Loucy (cell line): ENCODE measurements around the gene GNLY.

Experiments
- H2AFZ ChIP-seq: fragments of 200-600 bp; sonication (generic); 2 replicates; pipeline ENCODE4 v1.6.0; 2016; ENCODE audit warnings: antibody characterized with exemption, mild to moderate bottlenecking, low read length, moderate library complexity
- H3F3A ChIP-seq: fragments of 200-600 bp; 2 replicates; pipeline ENCODE4 v1.6.0; 2016; ENCODE audit warnings: antibody characterized with exemption, low read depth, mild to moderate bottlenecking
- H3K27me3 ChIP-seq: fragments of 200-600 bp; sonication (generic); 2 replicates; pipeline ENCODE4 v1.6.1; 2014; ENCODE audit warnings: low read length, mild to moderate bottlenecking; ENCODE audit not compliant: insufficient read depth, poor library complexity, severe bottlenecking
- H3K36me3 ChIP-seq: fragments of 200-600 bp; sonication (generic); 2 replicates; pipeline ENCODE4 v1.6.1; 2016; ENCODE audit warnings: low read length; ENCODE audit not compliant: insufficient read depth
- H3K4me1 ChIP-seq: fragments of 200-600 bp; sonication (generic); 2 replicates; pipeline ENCODE4 v1.5.1; 2014; ENCODE audit warnings: low read length, mild to moderate bottlenecking; ENCODE audit not compliant: insufficient read depth, poor library complexity, severe bottlenecking
- H3K4me2 ChIP-seq: fragments of 200-600 bp; sonication (generic); 2 replicates; pipeline ENCODE4 v1.6.0; 2014; ENCODE audit warnings: antibody characterized with exemption, low read length, low read depth, mild to moderate bottlenecking; ENCODE audit not compliant: poor library complexity, severe bottlenecking
- H3K4me3 ChIP-seq: fragments of 200-600 bp; sonication (generic); 2 replicates; pipeline ENCODE4 v1.5.1; 2014; ENCODE audit warnings: low read length, mild to moderate bottlenecking, mixed read lengths; ENCODE audit not compliant: poor library complexity, severe bottlenecking
- H3K79me2 ChIP-seq: fragments of 200-600 bp; sonication (generic); 2 replicates; pipeline ENCODE4 v1.6.1; 2014; ENCODE audit warnings: low read length; ENCODE audit not compliant: insufficient read depth
- H3K9ac ChIP-seq: fragments of 200-600 bp; sonication (generic); 2 replicates; pipeline ENCODE4 v1.6.0; 2014; ENCODE audit warnings: mild to moderate bottlenecking, low read depth, low read length, moderate library complexity; ENCODE audit not compliant: poor library complexity, severe bottlenecking
- H3K9me2 ChIP-seq: fragments of 200-600 bp; sonication (generic); replicated peaks from 2 replicates; pipeline ENCODE4 v1.6.1; 2016; ENCODE audit warnings: low read depth, low read length, mixed read lengths
- H3K9me3 ChIP-seq: fragments of 200-600 bp; sonication (generic); 2 replicates; pipeline ENCODE4 v1.6.1; 2014; ENCODE audit warnings: mild to moderate bottlenecking, antibody characterized with exemption, low read length, low read depth; ENCODE audit not compliant: insufficient read depth
- H4K20me1 ChIP-seq: fragments of 200-600 bp; sonication (generic); 2 replicates; pipeline ENCODE4 v1.6.0; 2014; ENCODE audit warnings: antibody characterized with exemption, low read length, mild to moderate bottlenecking; ENCODE audit not compliant: insufficient read depth, poor library complexity, severe bottlenecking
- CTCF ChIP-seq: fragments of 200-600 bp; sonication (generic); conservative IDR thresholded peaks from 2 replicates; pipeline ENCODE4 v1.5.1; 2014; ENCODE audit warnings: mild to moderate bottlenecking, antibody characterized with exemption, low read length
- EZH2phosphoT487 ChIP-seq: fragments of 200-600 bp; IDR thresholded peaks from 2 replicates; pipeline ENCODE4 v1.6.1; 2018; ENCODE audit warnings: antibody characterized with exemption, mild to moderate bottlenecking, moderate library complexity, borderline replicate concordance

GNLY gene

GRCh38 chr2:85723707-85724360 is 29.7 kb downstream of the GNLY start:
- H3K9ac ChIP-seq = no peak overlapping the region
- no peak overlapping the region for H3K4me3 ChIP-seq
- no peaks in the 10 kb centered on the region for H3K27me3 ChIP-seq
- H3F3A ChIP-seq = no peaks in the 10 kb centered on the region
- H3K9me3 ChIP-seq = no peaks in the 10 kb centered on the region
- H4K20me1 ChIP-seq = no peaks in the 10 kb centered on the region
- no peak overlapping the region for H2AFZ ChIP-seq
- H3K4me1 ChIP-seq = no peaks in the 10 kb centered on the region
- H3K79me2 ChIP-seq = no peaks in the 10 kb centered on the region
- H3K9me2 ChIP-seq = no peaks in the 10 kb centered on the region
- no peak for TF ChIP-seq EZH2phosphoT487
- TF ChIP-seq CTCF = no peak
- H3K36me3 ChIP-seq = no peaks in the 10 kb centered on the region
- H3K4me2 ChIP-seq = no peak overlapping the region

GRCh38 chr2:85724731-85725181 is 30.6 kb downstream of the GNLY start:
- Histone ChIP-seq H3K9ac (no peak overlapping the region), H3K4me1 (no peaks in the 10 kb centered on the region), H3K27me3 (no peaks in the 10 kb centered on the region), H2AFZ (no peak overlapping the region), H3K4me2 (no peak overlapping the region), H4K20me1 (no peaks in the 10 kb centered on the region), H3K79me2 (no peaks in the 10 kb centered on the region), H3K9me2 (no peaks in the 10 kb centered on the region), H3F3A (no peaks in the 10 kb centered on the region), H3K9me3 (no peaks in the 10 kb centered on the region), H3K36me3 (no peaks in the 10 kb centered on the region), H3K4me3 (no peak overlapping the region)
- no peak for TF ChIP-seq EZH2phosphoT487
- no peak for TF ChIP-seq CTCF

GRCh38 chr2:85725451-85725850 is 31.3 kb downstream of the GNLY start:
- no peaks in the 10 kb centered on the region for H3K4me1 ChIP-seq
- H3K9me2 ChIP-seq = no peaks in the 10 kb centered on the region

More at GRCh38 chr2:85725451-85725850, 31.3 kb downstream of the GNLY start:
- H3F3A ChIP-seq = no peaks in the 10 kb centered on the region
- no peaks in the 10 kb centered on the region for H4K20me1 ChIP-seq
- no peak for TF ChIP-seq CTCF
- TF ChIP-seq EZH2phosphoT487 = no peak
- no peaks in the 10 kb centered on the region for H3K79me2 ChIP-seq
- no peak overlapping the region for H3K4me2 ChIP-seq
- no peaks in the 10 kb centered on the region for H3K9me3 ChIP-seq
- no peak overlapping the region for H2AFZ ChIP-seq
- H3K4me3 ChIP-seq = no peak overlapping the region
- H3K27me3 ChIP-seq = no peaks in the 10 kb centered on the region
- no peak overlapping the region for H3K9ac ChIP-seq
- no peaks in the 10 kb centered on the region for H3K36me3 ChIP-seq
